Psoas muscle (tissue), 8 donors: ENCODE results near the gene CACNA1C. TPM values are rescaled to one million over a fixed set of nuclear protein-coding genes. Genes with fewer than 3 reads are reported as not detected.

ENCODE experiments used
- ATAC-seq, 4 donors: fragments of 200-7000 bp; cut with Tn5 transposase; one replicate each; pipeline ENCODE4 v1.9.1; 2020; ENCODE audit warnings: moderate library complexity in 3 of 4, mild to moderate bottlenecking in 2 of 4
- DNase-seq, 2 donors: peaks; one replicate each; pipeline ENCODE4 v3.0.0-alpha.2; 2020
- H3K27ac ChIP-seq: fragments of 200-600 bp; one replicate; pipeline ENCODE4 v1.8.0; 2022
- H3K27me3 ChIP-seq, 3 donors: fragments of 200-600 bp in 1 of 3; one replicate each; pipeline versions ENCODE4 v1.6.1 to v1.8.0; 2013 to 2022; ENCODE audit warnings: low read length in 2 of 3, mild to moderate bottlenecking in 2 of 3, moderate library complexity in 1 of 3; ENCODE audit not compliant: insufficient read depth in 3 of 3
- H3K36me3 ChIP-seq, 2 donors: fragments of 200-600 bp in 1 of 2; one replicate each; pipeline versions ENCODE4 v1.6.1 to v1.8.0; 2013 to 2022; ENCODE audit warnings: low read depth in 1 of 2, mild to moderate bottlenecking in 1 of 2, moderate library complexity in 1 of 2; ENCODE audit not compliant: insufficient read depth in 1 of 2
- H3K4me1 ChIP-seq: fragments of 200-600 bp; one replicate; pipeline ENCODE4 v1.8.0; 2022
- H3K4me3 ChIP-seq: fragments of 200-600 bp; one replicate; pipeline ENCODE4 v1.8.0; 2022; ENCODE audit warnings: mild to moderate bottlenecking
- H3K9me3 ChIP-seq: fragments of 200-600 bp; one replicate; pipeline ENCODE4 v1.8.0; 2022
- CTCF ChIP-seq: fragments of 200-600 bp; IDR thresholded peaks from one replicate; pipeline ENCODE4 v1.8.0; 2022; ENCODE audit warnings: antibody characterized with exemption
- WGBS, 3 donors: extraction: QIAGEN DNeasy Blood & Tissue Kit; methylation state at CpG; one replicate each; pipeline versions ENCODE4 v1.1.6 to v1.1.7; 2013; 5-methylcytosine and 5-hydroxymethylcytosine counted together
- intact Hi-C, 2 donors: fragments of 100-400 bp; cut with DNase I; formaldehyde crosslinking; loops; one replicate each; pipeline versions ENCODE4 v1.11.0 to v1.14.2; 2022
- polyA plus RNA-seq, 3 donors: library from polyadenylated mRNA; stranded (reverse); fragments of 200-250 nt; gene quantifications; one replicate each; pipeline ENCODE4 v1.2.3, GENCODE V29; 2013
- total RNA-seq, 4 donors: library from RNA; stranded (reverse); fragmentation: NEBNext Ultra II Directional in 2 of 4; extraction: Animal tissue kit (Norgen Biotek cat#: 25700) in 2 of 4; gene quantifications; one replicate each; pipeline versions ENCODE4 v1.2.1 to v1.2.4, GENCODE V29; 2021 to 2023
- donor health status: healthy with polysubstance abuse.
- donor health status: DM: no; HTN: no; CAD: no; lungs with moderate emphysema.
- donor health status: Bipolar disorder and iron deficiency.
- donor health status: healthy.
- donor health status: DM: yes; HTN: yes; CAD: no.
- donor health status: DM: no; HTN: no; CAD: no.
- donor health status: DM: no; HTN: no; CAD: no.
- donor health status: DM: yes; HTN: yes; CAD: no.

Gene CACNA1C
- total and polyA plus RNA-seq, 7 donors: 0.26 to 2.9 (median 0.95) TPM

GRCh38 chr12:2411616-2412304 is 359.0 kb downstream of the CACNA1C start:
- no peaks in the 10 kb centered on the region for H3K36me3 ChIP-seq
- intact Hi-C loops: no loop called here
- DNase-seq: peak in 1 of 2 donors; percentile 19
- no peak overlapping the region for H3K27ac ChIP-seq
- H3K9me3 ChIP-seq: no peaks in the 10 kb centered on the region
- ATAC-seq: no peak
- 69 to 77% (median 71%) methylated on average over 12 of the region's 12 CpGs for WGBS, 3 donors
- no peak for TF ChIP-seq CTCF
- H3K4me3 ChIP-seq: no peak overlapping the region
- H3K27me3 ChIP-seq: peaks cover 0 to 2% (median 0%) of the 10 kb centered on the region in 3 donors
- no peaks in the 10 kb centered on the region for H3K4me1 ChIP-seq

- no peaks in the 10 kb centered on the region for H3K4me1 ChIP-seq
- H3K9me3 ChIP-seq: no peaks in the 10 kb centered on the region
- WGBS, 3 donors: 68 to 71% (median 70%) methylated on average over 9 of the region's 9 CpGs
- H3K4me3 ChIP-seq: no peak overlapping the region
- intact Hi-C loops: no loop called here
- peaks cover 0 to 5% (median 0%) of the 10 kb centered on the region in 3 donors for H3K27me3 ChIP-seq
- H3K36me3 ChIP-seq: no peaks in the 10 kb centered on the region
- TF ChIP-seq CTCF: no peak
- DNase-seq: peak in 1 of 2 donors; percentile 13
- no peak overlapping the region for H3K27ac ChIP-seq
- no peak for ATAC-seq
These were observed 359.5 kb downstream of the CACNA1C start for GRCh38 chr12:2412305-2412643.

- H3K4me3 ChIP-seq: no peak overlapping the region
- H3K27me3 ChIP-seq: peaks cover 0 to 5% (median 0%) of the 10 kb centered on the region in 3 donors
- 88 to 94% (median 90%) methylated on average over 8 of the region's 8 CpGs for WGBS, 3 donors
- no peaks in the 10 kb centered on the region for H3K36me3 ChIP-seq
- no peak for TF ChIP-seq CTCF
- H3K4me1 ChIP-seq: no peaks in the 10 kb centered on the region
- DNase-seq (no peak), ATAC-seq (no peak)
- H3K27ac ChIP-seq: no peak overlapping the region
- H3K9me3 ChIP-seq: no peaks in the 10 kb centered on the region
- intact Hi-C loops: no loop called here
These were observed 360.5 kb downstream of the CACNA1C start for GRCh38 chr12:2413301-2413700.

GRCh38 chr12:2413999-2414792 is 361.4 kb downstream of the CACNA1C start:
- ATAC-seq (no peak), DNase-seq (peak in 1 of 2 donors; percentile 7)
- Histone ChIP-seq H3K4me1 (no peaks in the 10 kb centered on the region), H3K9me3 (no peaks in the 10 kb centered on the region), H3K36me3 (no peaks in the 10 kb centered on the region), H3K27me3 (peaks cover 0 to 5% (median 0%) of the 10 kb centered on the region in 3 donors), H3K4me3 (no peak overlapping the region), H3K27ac (no peak overlapping the region)
- 63 to 69% (median 66%) methylated on average over 13 of the region's 13 CpGs for WGBS, 3 donors
- intact Hi-C loops: no loop called here
- TF ChIP-seq CTCF: no peak
